ENCODE results near the gene CAPN15. TPM values are rescaled to one million over a fixed set of nuclear protein-coding genes. Genes with fewer than 3 reads are reported as not detected.

Gene CAPN15
- total RNA-seq, 1 experiment from 2014 or later = 91.2 TPM

DNA sequence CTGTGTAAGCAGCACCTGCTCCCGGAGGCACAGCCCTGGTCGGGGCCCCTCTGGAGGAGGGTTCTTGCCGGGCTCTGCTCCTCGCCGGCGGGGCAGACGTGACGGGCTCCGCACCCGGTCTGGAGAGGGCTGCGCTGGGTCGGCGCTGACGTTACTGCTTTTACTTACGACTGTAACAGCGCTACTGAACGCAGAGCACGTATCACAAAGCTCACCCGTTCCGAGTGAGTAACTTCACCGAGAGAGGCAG is 61.1 kb downstream of the CAPN15 start:
- ChIA-PET POLR2A (ENCODE audit: low non-redundant PET) (no interaction called here), CTCF (interaction anchor here (1.2 kb wide), 1 partner anchor 8 kb away, joined by 3 read pairs; no protein-coding TSS in a partner anchor)
- H3K27ac ChIP-seq (ENCODE audit: low read depth, low read length, poor library complexity, severe bottlenecking) = peak overlapping the region; percentile 99
- no peaks in the 10 kb centered on the region for H3K9me3 ChIP-seq (ENCODE audit: low read depth, low read length, poor library complexity, severe bottlenecking)
- H3K27me3 ChIP-seq (replicated peaks; ENCODE audit: insufficient read depth, low read depth, low read length, poor library complexity) = no peaks in the 10 kb centered on the region
- BruUV-seq (replicated peaks) = no TSS peak
- H3K4me3 ChIP-seq (ENCODE audit: low read depth, low read length, poor library complexity, severe bottlenecking) = peak overlapping the region; percentile 94
- H3K4me1 ChIP-seq (ENCODE audit: insufficient read depth, low read length, poor library complexity, severe bottlenecking) = peaks cover 36% of the 10 kb centered on the region
- intact Hi-C loops (cut with micrococcal nuclease; ENCODE audit: unreplicated experiment) = loop anchor here (5.0 kb wide), 1 partner anchor 49 kb away; the partner anchor contains the start of gene METTL26
- TF ChIP-seq, protein P1, sequence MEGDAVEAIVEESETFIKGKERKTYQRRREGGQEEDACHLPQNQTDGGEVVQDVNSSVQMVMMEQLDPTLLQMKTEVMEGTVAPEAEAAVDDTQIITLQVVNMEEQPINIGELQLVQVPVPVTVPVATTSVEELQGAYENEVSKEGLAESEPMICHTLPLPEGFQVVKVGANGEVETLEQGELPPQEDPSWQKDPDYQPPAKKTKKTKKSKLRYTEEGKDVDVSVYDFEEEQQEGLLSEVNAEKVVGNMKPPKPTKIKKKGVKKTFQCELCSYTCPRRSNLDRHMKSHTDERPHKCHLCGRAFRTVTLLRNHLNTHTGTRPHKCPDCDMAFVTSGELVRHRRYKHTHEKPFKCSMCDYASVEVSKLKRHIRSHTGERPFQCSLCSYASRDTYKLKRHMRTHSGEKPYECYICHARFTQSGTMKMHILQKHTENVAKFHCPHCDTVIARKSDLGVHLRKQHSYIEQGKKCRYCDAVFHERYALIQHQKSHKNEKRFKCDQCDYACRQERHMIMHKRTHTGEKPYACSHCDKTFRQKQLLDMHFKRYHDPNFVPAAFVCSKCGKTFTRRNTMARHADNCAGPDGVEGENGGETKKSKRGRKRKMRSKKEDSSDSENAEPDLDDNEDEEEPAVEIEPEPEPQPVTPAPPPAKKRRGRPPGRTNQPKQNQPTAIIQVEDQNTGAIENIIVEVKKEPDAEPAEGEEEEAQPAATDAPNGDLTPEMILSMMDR (conservative IDR thresholded peaks at IDR 0.05; ENCODE audit: low read depth, low read length) = no peak
- no peak for TF ChIP-seq EZH2 (IDR thresholded peaks at IDR 0.05; ENCODE audit: borderline replicate concordance, low read depth, low read length, poor library complexity, severe bottlenecking)
- DNase-seq (ENCODE audit: low spot score) = peak; percentile 69
- no peaks in the 10 kb centered on the region for H3K36me3 ChIP-seq (ENCODE audit: insufficient read depth, low read length, poor library complexity, severe bottlenecking)

DNA sequence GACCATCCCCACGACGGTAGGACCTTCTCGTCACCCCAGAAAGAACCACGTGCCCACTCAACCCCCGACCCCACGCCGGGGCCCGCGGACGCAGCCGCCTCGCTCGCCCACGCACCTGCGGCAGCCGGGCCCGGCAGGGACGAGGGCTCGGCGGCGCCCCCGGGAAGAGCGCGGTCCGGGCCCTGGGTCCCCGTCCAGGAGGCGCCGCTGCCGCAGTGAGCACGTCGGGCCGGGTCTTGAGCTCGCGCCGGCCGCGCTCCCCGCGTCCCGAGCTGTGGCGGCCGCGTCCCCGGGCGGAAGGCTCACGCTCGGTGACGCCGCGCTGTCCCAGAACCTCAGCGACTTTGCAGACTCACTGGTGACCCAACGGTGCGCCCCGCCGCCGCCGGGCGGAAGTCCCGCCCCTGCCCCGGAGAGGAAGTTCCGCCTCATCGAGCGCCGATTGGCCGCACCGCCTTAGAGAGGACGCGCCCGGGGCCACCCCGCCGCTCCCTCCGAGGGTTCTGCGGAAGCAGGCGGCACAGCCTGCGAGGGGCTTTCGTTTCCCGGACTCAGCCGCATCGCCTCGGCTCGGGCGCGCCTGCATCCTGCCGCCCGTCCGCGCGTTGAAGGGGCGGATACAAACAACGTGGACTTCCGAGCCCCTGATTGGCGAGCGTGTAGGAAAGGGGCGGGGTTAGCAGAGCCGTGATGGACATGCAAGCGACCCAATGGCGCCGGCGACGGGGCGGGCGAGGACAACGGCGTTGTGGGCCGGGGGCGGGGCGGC is 61.6 kb downstream of the CAPN15 start:
- DNase-seq (ENCODE audit: low spot score) = peak; percentile 96
- Histone ChIP-seq H3K9me3 (ENCODE audit: low read depth, low read length, poor library complexity, severe bottlenecking) (no peaks in the 10 kb centered on the region), H3K36me3 (ENCODE audit: insufficient read depth, low read length, poor library complexity, severe bottlenecking) (no peaks in the 10 kb centered on the region), H3K4me1 (ENCODE audit: insufficient read depth, low read length, poor library complexity, severe bottlenecking) (peaks cover 32% of the 10 kb centered on the region), H3K27me3 (replicated peaks; ENCODE audit: insufficient read depth, low read depth, low read length, poor library complexity) (no peaks in the 10 kb centered on the region), H3K4me3 (ENCODE audit: low read depth, low read length, poor library complexity, severe bottlenecking) (peak overlapping the region; percentile 94), H3K27ac (ENCODE audit: low read depth, low read length, poor library complexity, severe bottlenecking) (peak overlapping the region; percentile 99)
- intact Hi-C loops (cut with micrococcal nuclease; ENCODE audit: unreplicated experiment) = loop anchor here (5.0 kb wide), 1 partner anchor 48 kb away; the partner anchor contains the start of gene METTL26
- CTCF ChIA-PET = interaction anchor here (1.2 kb wide), 1 partner anchor 9 kb away, joined by 3 read pairs; no protein-coding TSS in a partner anchor
- TF ChIP-seq EZH2 (IDR thresholded peaks at IDR 0.05; ENCODE audit: borderline replicate concordance, low read depth, low read length, poor library complexity, severe bottlenecking) = no peak
- TF ChIP-seq, protein P1 (conservative IDR thresholded peaks at IDR 0.05; ENCODE audit: low read depth, low read length) = no peak
- POLR2A ChIA-PET (ENCODE audit: low non-redundant PET) = no interaction called here
- BruUV-seq (replicated peaks) = no TSS peak

DNA sequence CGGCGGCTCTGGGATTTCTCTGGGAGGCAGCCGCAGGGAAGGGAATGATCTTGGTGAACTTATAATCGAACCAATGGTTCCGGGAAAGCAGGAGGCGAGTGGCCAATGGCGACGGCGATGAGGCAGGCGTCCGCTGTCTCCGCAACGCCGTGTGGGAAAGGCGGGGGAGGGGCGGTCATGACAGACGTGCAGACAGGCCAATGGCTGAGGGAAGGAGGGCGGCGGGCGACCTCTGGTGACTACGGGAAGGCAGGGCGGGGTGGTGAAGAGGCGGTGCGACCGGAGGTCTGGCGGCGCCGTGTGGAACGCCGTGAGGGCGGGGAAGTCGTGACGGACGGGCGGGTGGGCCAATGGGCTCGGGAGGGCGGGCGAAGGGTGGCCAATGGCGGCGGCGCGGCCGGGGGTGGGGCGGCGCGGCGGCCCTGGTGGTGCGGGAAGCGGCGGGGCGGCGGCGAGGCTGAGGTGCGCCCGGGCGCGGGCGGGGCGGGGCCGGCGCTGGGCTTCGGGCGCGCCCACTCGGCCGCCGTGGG is 62.2 kb downstream of the CAPN15 start, which contains the start of gene RAB40C:
TSS of gene RAB40C (plus strand) at position 409 of the 530 bp plus-strand sequence. CDS start 226 bp downstream, outside the sequence.
- no TSS peak for BruUV-seq (replicated peaks)
- peak; percentile 99 for DNase-seq (ENCODE audit: low spot score)
- no peaks in the 10 kb centered on the region for H3K9me3 ChIP-seq (ENCODE audit: low read depth, low read length, poor library complexity, severe bottlenecking)
- H3K4me3 ChIP-seq (ENCODE audit: low read depth, low read length, poor library complexity, severe bottlenecking) = peak within 1 kb of the TSS; percentile 94
- H3K36me3 ChIP-seq (ENCODE audit: insufficient read depth, low read length, poor library complexity, severe bottlenecking) = no peaks in the 10 kb centered on the region
- no peaks in the 10 kb centered on the region for H3K27me3 ChIP-seq (replicated peaks; ENCODE audit: insufficient read depth, low read depth, low read length, poor library complexity)
- ChIA-PET CTCF (no interaction called here), POLR2A (ENCODE audit: low non-redundant PET) (no interaction called here)
- intact Hi-C loops (cut with micrococcal nuclease; ENCODE audit: unreplicated experiment) = loop anchor here (5.0 kb wide), 1 partner anchor 48 kb away; the partner anchor contains the start of gene METTL26
- TF ChIP-seq, protein P1 (conservative IDR thresholded peaks at IDR 0.05; ENCODE audit: low read depth, low read length) = no peak
- no peak for TF ChIP-seq EZH2 (IDR thresholded peaks at IDR 0.05; ENCODE audit: borderline replicate concordance, low read depth, low read length, poor library complexity, severe bottlenecking)
- peaks cover 29% of the 10 kb centered on the region for H3K4me1 ChIP-seq (ENCODE audit: insufficient read depth, low read length, poor library complexity, severe bottlenecking)
- peak within 1 kb of the TSS; percentile 99 for H3K27ac ChIP-seq (ENCODE audit: low read depth, low read length, poor library complexity, severe bottlenecking)

Measured in A673 (cell line).